H4 (cell line): Measurements from ENCODE around the gene CEP19. TPM values are rescaled to one million over a fixed set of nuclear protein-coding genes. Genes with fewer than 3 reads are reported as not detected.
A peak's percentile ranks its signal among the peaks of the same experiment; 100 is the strongest.
"Not testable (repeated sequence)": the region's sequence is repeated elsewhere in the genome, so short reads cannot be mapped to it uniquely, and the experiment has no call there.

Experiments used
- DNase-seq: peaks from one replicate; pipeline ENCODE4 v3.0.0-alpha.2; 2015; ENCODE audit warnings: low spot score
- total RNA-seq: library from RNA; depleted of rRNA; stranded (reverse); fragments of >200 nt; shearing (Covaris generic); gene quantifications from 2 replicates; pipeline ENCODE4 v1.2.3, GENCODE V29; 2014; rRNA removed

CEP19 gene, protein sequence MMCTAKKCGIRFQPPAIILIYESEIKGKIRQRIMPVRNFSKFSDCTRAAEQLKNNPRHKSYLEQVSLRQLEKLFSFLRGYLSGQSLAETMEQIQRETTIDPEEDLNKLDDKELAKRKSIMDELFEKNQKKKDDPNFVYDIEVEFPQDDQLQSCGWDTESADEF
- total RNA-seq: 5.4 and 6.2 TPM in 2 replicates

DNA sequence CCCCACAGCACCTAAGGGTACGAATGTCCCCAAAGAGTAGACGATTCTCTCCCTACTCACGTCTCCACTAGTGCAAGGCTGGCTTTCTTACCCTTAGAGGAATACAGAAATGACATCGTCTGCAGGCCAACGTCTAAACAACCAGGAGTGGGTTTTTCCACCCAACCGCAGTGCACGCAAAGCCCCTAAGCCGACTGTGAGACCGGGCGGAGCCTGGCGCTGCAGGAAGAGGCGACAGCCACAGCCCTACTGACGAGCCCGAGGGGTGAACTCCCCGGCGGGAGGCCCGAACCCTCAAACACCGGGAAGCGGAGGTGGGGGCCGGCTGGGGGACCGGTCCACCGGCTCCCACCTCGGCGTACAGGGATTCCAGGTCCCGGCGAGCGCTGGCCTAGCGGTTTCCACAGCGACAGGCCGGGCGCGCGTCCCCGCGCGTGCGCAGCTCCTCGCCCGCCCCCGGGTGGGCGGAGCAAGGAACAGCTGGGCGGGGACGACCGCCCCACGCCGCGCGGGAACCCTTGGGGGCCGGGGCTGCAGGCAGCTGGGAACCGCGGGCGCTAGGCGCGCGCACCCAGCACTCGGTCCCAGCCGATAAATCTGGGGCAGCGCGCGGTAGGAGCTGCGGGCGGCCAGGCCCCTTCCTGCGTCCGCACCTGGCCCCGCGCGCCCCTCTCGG, at the start of gene CEP19, which contains the start of gene PIGX:
Gene CEP19, minus strand, starts transcription at position 413 of the 676 bp plus-strand sequence. CDS start 3,593 bp downstream, outside the sequence.
Gene PIGX, plus strand, starts transcription at position 540 of the 676 bp plus-strand sequence.
- peak; percentile 63 for DNase-seq

DNA sequence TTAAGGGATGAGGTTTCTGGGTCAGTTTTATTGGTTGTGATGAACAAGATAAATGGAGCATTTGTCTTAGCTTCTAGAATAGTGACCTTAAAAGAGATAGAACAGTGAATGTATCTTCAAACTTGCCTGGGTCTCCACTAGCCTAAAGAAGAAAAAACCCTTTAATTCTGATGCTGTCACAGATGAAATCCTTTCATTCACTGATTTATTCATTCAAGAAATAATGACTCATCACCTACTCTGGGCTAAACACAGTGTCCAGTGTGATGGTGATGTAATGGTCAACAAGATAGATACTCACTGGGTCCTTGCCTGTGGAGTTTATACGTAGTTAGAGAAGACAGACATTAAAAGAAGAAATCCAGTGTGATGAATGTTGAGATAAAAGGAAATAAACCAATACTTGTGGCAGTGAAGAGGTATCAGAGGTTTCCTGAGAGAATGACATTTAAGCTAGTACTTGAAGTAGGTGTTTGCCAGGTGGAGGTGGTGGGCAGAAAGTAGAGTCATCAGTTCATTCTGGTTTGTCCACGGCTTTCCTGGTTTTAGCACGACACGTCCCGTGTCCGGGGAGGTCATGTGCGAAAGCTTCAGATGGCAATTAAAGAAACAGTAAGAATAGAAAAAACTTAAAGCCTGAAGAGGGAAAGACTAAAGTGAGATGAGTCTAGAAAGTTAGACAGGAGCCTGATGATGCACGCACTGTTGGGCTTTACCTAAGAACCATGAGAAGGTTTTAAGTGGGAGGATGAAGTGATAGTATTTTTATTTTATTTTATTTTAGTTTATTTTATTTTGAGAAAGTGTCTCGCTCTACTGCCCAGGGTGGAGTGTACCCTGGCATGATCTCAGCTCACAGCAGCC, 46.1 kb upstream of the CEP19 start:
- DNase-seq: no peak

DNA sequence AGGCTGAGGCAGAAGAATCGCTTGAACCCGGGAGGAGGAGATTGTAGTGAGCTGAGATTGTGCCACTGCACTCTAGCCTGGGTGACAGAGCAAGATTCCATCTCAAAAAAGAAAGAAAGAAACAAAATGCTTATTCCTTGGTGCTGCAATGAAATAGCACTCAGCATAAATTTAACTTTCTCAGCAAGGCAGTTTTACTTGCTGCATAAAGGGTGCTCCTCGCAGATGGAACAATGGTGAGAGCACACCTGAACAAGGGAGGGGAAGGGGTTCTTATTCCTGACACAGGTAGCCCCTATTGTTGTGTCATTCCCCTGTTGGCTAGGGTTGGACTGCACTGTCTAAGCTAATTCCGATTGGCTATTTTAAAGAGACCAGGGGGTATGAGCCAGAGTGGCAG, 44.7 kb upstream of the CEP19 start:
- DNase-seq: no peak

DNA sequence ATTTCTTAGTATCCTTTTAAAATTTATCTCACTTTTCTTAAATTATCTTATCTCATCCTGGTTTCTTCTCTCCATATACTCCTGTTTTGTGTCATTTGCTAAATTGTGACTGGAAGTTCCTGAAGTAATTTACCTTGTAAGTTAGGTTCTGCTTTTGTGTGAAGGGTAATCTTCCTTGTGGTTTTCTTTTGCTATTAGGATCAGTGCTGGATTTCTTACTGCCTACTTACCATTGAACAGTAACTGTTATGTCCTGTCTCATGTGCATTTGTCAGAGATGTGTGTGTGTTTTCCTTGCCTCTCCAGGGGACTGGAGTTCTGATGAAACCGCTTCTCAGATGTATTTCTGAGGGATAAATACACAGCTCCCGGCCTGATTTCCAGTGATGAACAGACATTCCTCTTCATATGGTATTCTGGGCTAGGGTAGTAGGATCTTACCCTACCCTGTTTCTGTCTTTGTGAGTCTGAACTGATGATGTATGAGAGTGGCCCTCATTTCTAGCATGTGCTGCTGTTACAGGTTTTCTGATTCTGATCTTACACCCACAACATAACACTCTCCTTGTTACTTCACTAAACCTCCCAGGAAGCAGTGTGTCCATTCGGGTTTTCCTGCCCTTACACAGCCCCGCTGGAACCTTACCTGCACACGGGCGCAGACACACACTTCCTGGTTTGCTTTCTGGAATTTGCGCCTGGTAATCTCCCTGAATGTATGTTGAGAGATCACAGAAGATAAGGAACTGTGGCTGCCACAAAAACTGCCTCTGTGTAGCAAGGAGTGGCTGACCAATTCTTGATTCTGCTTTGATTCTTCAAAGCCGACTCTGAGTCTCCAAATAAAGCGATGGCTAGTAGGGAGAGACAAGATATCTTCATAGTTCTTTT, 42.3 kb upstream of the CEP19 start:
- no peak for DNase-seq

DNA sequence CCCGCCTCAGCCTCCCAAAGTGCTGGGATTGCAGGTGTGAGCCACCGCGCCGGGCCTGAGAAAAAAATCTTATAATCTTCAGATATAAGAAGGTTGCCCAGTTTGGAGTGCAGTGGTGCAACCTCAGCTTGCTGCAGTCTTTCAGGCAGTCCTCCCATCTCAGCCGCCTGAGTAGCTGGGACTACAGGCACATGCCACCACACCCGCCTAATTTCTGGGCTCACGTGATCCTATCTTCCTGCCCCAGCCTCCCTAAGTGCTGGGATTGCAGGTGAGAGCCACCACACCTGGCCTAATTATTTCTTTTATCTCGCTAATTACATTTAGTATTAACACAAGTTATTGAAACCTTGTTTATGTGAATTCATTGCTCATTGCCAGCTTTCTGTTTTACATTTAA, 41.2 kb upstream of the CEP19 start:
- no peak for DNase-seq

DNA sequence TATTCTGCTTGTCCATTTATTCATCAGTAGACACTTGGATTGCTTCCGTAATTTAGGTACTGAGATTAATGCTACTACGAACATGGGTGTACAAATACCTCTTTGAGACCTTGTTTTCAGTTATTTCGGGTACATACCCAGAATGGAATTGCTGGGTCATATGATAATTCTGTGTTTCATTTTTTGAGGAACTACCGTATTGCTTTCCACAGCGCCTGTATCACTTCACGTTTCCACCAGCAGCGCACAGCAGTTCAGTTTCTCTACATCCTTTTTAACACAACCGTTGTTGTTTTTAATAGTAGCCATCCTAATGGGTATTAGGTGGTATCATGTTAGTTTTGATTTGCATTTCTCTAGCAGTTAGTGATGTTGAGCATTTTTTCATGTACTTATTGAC, 37.1 kb upstream of the CEP19 start:
- no peak for DNase-seq

DNA sequence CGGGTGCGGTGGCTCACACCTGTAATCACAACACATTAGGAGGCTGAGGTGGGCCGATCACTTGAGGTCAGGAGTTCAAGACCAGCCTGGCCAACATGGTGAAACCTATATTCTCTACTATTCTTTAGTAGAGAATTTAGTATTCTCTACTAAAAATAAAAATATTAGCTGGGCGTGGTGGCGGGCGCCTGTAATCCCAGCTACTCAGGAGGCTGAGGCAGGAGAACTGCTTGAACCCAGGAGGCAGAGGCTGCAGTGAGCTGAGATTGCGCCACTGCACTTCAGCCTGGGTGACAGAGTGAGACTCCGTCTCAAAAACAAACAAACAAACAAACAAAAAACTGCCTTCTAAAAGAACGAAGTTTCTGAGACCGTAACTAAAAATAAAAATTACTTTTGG, 31.5 kb upstream of the CEP19 start:
- DNase-seq: not testable (repeated sequence)

DNA sequence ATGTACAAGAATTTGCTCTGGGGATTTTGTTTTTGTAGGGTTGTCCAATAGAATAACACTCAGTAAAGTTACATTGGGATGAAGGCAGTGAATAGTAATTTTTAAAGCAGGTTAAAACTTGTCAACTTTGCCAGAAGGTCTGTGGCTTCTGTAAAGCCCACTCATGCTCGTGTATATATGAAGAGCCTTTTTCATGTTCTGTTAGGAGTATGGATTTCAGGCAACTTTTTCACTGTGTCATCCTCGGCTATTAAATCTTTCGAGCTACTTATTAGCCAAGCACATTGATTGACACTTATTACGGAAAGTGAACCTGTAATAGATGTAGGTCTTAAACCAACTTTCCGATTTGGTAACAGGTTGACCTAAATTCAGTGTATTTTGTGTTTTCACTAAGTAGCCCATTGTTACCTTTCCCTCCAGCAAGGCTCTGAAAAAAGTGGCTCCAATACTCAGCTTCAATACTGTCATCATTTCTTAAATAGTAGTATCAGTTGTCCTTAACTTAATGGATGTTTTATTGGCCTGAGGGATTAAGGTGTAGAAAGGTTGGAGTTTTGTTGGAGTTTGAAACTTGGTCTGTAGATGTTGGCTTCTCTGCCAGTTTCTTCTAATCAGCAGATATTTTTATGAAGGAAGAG, 29.3 kb upstream of the CEP19 start:
- no peak for DNase-seq

DNA sequence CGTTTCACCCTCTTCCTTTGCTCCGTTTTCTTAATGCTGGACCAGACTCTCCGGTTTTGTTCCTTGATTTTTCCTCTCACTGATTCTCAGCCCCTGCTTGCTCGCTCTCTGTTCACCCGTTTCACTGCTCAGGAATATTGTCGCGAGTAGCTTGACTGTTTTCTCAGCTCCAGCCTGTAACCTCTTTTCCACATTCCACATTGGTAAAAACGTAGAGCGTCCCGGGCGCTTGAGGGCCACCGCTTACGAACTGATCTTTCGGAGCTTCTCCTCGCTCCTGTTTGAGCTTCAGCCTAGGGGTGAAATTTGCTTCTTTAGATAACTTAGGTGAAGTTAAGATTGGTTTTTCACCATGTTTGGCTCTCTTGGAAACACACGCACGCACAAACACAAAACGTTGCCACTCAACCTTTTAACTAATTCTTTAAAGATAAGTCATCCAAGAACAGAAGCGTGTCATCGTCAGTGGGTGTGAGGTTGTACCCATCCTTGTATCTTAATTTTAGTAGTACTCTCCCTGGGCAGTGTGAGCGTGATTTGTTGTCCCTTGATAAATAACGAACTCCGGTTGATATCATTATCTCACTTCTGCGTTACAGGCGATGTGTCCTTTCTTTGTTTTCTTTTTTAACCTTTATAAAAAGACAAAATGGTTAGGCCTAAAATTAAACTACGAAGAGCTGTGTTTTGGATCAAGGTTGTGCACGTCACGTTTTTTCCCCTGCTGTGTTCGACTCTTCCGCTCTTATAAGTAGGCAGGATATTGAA, 28.6 kb upstream of the CEP19 start:
- DNase-seq: peak; percentile 19

DNA sequence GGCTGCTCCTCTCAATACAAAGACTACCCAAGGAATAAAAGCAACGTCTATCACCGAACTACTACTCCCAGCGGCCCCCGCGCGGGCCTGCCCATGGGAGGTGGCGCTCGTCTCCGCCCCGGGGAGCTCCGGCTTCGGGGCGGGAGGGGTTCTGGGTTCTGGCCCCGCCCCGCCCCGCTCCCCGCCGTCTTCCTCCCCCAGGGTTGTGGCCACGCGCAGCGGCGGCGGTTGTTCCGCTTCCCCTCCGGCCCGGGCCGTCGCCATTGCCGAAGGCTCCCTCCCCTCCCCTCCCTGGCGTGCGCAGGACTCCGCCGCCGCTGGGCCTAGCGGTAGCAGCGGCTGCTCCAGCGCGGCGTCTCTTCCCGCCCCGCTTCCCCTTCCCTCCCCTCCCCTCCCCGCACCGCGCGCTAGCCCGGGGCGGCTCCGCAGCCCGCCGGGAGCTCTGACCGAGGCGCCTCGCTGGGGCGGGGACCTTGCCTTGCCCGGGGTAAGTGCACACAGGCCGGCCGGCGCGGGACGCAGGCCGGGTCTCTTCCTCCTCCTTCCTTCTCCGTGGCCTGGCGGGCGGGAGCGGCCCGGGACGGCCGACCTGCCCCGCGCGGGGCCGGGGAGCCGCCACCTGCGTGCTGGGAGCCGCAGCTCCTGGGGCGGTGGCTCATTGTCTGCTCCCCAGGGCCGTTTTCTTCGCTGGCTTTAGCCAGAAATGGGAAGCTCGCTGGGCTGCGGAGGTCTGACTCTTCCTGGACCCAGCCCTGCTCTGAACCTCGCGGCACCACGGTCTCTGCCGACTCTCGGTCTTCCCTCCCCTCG, 27.8 kb upstream of the CEP19 start, which contains the start of gene PAK2:
Gene PAK2, plus strand, starts transcription at position 187 of the 810 bp plus-strand sequence. CDS start 42,790 bp downstream, outside the sequence.
- peak; percentile 81 for DNase-seq

DNA sequence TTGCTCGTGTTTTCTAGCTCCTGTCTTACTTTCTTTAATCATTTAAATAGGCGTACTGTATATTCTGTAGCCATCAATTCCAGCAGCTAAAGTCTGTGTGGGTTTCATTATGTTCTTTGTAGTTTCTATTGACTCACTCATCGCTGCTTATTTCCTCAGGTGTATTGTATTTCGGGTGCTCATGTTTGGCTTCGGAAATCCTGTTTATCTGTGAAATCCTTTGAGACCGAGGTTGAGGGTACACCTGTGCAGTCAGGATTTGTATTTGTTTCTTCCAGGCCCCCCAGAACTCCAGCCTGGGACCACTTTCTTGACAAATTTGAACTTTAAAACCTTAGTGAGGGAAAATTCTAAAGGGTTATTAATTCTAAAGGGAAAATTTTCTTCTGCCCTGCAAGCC, 25.6 kb upstream of the CEP19 start:
- no peak for DNase-seq

DNA sequence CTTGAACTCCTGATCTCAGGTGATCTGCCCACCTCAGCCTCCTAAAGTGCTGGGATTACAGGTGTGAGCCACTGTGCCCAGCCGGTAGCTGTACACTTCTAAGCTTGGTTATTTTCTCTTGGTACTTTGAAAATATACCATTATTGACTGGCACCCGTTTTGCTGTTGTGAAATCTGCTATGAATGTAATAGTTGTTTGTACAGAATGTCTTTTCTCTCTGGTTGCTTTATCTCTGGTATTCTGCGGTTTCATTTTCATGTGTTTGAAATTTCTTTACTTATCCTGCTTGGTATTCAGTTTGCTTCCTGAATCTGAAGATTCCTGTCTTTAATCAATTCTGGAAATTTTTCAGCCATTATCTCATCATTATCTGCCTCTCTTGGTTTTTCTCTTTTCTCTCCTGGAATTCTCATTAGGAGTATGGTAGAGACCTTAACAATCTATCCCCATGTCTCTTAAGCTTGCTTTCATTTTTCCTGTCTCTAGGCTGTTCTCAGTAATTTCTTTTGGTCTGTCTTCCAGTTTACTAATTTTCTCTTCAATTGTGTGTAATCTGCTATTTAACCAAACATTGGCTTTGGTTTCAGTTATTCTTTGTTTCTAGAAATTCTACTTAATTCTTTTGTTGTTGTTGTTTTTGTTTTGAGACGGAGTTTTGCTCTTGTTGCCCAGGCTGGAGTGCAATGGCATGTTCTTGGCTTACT, 24.8 kb upstream of the CEP19 start:
- DNase-seq: no peak

DNA sequence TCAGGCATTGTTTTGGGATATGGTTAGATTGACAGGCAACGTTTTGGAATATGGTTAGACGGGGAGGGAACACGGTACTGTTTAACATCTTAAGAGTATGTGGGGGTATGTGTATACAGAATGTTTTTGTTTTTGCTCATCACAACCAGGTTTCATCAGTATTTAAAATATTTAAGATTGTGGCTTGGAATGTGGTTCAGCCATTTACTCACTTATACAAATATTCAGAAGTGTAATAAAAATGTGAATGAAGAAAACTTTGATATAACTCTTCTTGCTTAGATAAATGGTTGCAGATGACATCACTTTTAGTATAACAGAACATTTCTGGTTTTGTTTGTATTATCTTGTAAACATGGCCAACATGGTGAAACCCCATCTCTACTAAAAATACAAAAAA, 23.7 kb upstream of the CEP19 start:
- DNase-seq: no peak

DNA sequence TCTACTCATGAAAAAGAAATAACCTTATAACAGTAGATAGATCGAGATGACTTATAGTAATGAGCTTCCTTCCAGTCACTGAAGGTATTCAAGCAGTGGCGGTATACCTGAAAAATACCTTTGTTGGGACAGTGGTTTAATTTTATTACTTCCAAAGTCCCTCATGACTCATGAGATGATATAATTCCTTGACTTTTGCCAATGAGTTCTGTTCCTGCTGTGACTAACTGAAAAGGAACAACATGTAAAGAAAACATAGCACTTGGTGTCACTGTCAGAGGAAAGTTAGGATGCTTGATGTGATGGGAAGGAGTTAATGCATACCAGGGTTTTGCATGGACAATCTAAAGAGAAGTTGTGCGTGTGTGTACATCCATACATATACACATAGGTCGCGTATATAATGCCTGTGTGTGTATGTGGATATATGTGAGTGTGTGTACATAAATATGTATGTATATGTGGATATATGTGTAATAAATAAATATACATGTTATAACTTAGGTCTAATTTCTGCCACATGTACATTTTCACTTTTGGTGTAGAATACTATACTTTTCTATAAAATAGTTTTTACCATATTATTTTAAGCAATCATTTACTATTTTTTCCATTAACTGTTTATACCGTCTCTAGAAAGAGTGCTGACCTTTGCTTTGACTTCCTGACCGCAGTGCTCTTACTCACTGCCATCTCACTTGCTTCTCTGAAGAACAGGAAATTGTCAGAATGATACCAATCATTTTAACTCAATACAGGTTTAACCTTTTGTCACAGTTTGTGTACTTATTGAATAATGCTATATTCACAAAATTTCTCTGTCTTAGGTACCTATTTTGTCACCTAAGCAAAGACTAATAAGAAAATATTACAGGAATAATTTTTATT, 15.0 kb upstream of the CEP19 start:
- DNase-seq: no peak

DNA sequence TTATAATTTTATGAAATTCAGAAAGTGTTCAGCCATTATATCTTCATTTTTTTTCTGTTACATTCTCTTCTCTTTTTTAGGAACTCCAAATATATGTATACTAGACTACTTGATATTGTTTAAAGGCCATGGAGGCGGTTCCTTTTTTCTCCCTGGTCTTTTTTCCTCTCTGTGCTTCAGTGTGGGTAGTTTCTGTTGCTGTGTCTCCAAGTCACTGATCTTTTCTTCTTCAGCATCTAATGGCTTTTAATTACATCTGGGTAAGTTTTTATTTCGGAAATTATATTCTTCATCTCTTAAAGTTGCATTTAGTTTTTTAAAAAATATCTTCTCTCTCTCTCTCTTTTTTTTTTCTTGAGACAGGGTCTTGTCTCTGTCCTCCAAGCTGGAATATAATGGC, 9.0 kb upstream of the CEP19 start:
- no peak for DNase-seq

DNA sequence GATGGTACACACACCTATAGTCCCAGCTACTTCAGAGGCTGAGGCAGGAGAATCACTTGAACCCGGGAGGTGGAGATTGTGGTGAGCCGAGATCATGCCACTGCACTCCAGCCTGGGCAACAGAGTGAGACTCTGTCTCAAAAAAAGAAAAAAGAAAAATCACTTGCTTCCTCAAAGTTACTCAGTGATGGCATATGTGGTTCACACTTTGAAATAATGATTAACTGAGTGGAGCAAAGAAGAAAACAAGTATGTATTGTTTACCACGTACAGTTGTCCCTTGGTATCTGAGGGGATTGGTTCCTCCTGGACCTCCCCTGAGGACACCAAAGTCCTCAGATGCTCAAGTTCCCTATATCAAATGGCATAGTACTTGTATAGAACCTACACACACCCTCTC, 5.1 kb upstream of the CEP19 start:
- not testable (repeated sequence) for DNase-seq

DNA sequence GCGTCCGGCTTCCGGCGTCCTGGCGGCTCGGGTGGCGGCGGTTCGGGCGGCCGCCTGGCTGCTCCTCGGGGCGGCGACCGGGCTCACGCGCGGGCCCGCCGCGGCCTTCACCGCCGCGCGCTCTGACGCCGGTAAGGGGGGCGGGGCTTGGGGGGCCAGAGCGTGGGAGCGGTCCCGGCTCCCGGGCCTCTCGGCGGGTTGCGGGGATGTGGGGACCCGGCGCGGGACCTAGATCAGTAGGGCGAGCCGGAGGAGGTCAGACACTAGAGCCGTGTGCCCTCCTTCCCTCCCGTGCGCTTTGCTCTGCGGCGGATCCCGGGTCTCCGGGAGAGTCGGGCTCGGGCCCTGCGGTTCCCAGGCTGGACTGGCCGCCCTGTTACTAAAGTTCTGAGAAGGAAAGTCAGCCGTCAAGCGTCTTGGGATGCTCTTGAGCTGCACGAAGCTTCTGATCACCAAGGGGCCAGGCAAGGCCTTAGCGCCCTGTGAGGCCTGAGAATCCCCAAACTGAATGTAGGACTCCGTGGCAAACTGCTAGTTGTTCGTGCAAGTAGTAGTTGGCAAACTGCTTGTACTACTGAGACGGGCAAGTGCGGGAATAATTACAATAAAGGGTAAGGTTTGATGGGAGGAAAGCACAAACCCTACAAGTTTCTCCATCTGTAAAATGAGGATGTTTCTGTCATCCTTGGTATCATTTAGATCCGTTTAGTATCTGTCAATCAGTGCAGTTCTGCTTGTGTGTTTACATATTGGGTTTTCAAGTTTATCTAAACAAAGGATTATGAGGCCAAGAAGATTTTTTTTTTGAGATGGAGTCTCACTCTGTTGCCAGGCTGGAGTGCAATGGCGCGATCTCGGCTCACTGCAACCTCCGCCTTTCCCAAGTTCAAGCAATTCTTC, 714 bp upstream of the CEP19 start:
- no peak for DNase-seq
